Hematopoietic multipotent progenitor cell treated with erythropoietin and hydrocortisone succinate and interleukin-3 and kit ligand, for 15 days (in vitro differentiated cells): ENCODE measurements around the gene CHRDL1.
"Not testable (repeated sequence)": the region's sequence is repeated elsewhere in the genome, so short reads cannot be mapped to it uniquely, and the experiment has no call there.

ENCODE experiments used
- DNase-seq: peaks from one replicate; pipeline ENCODE4 v3.0.0-alpha.2; 2015; ENCODE audit warnings: low spot score

CHRDL1 gene

DNA sequence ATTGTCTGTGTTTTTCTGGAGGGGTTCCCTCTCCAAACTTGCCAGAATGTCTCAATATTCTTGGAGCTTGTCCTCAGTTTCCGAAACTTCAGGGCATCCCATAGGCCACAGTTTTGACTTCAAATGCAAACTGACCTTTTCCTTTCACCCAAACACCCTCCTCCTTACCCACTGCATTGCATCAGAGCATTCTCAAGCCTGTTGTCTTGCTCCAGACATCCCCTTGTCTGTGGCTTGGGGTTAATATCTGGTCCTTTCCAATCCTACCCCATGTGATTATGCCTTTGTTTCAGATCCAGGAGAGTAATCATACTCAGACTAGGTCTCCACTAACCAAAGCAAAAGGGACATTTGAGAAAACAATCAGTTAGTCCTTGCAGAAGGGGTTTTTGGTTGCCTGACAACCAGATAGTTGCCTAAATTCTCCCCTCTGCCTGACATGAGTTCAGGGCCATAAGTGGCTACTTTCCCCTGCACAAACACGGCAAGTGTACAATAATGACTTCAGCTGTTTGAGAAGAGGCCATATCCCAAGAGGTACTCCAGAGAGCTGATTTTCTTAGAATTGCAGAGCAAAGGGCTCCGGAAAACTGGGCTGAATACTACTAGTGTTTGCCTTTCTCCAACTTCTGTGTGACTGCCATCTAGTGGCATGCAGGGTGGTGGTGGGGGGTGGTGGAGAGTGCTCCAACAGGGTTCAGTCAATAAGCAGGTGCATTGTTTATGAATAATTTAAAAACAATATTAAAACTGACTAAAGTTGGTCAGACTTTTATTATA, 130.2 kb downstream of the CHRDL1 start:
- DNase-seq: no peak

DNA sequence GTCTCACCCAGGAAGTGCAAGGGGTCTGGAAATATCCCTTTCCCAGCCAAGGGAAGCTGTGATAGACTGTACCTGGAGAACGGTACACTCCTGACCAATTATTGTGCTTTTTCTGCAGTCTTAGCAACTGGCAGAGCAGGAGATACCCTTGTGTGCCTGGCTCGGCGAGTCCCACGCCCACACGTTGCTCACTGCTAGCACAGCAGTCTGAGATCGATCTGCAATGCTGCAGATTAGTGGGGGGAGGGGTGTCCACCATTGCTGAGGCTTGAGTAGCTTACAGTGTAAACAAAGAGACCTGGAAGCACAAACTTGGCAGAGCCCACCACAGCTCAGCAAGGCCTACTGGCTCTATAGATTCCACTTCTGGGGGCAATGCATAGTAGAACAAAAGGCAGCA, 138.5 kb downstream of the CHRDL1 start:
- DNase-seq: no peak

DNA sequence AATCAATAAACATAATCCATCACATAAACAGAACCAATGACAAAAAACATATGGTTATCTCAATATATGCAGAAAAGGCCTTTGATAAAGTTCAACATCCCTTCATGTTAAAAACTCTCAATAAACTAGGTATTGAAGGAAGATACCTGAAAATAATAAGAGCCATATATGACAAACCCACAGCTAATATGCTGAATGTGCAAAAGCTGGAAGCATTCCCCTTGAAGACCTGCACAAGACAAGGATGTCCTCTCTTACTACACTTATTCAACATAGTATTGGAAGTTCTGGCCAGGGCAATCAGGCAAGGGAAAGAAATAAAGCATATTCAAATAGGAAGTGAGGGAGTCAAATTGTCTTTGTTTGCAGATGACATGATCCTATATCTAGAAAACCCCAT, 141.3 kb downstream of the CHRDL1 start:
- not testable (repeated sequence) for DNase-seq

DNA sequence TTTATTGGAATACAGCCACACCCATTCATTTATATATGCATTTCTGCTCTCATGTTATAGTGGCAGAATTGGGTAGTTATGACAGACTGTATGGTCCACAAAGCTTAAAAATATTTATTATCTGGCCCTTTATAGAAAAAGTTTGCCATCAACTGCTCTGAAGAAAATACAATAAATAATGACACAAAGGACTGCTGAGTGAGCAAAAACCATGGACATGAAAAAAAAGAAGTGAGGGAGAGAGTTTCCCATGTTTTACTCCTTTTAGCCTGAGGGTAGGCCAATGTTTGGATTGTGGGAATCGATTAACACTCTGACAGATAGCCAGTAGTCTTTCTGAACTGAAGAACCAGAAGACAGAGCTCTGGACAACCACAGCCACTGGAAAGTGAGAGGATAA, 149.2 kb downstream of the CHRDL1 start:
- no peak for DNase-seq
